Adrenal gland (tissue), 12 donors: ENCODE data around the gene SELENOW. TPM values are rescaled to one million over a fixed set of nuclear protein-coding genes. Genes with fewer than 3 reads are reported as not detected.
A peak's percentile ranks its signal among the peaks of the same experiment; 100 is the strongest.
"Not testable (repeated sequence)": the region's sequence is repeated elsewhere in the genome, so short reads cannot be mapped to it uniquely, and the experiment has no call there.

ENCODE experiments used
- DNase-seq, 7 donors: peaks; one replicate each; pipeline ENCODE4 v3.0.0-alpha.2; 2019 to 2020
- H3K27ac ChIP-seq, 5 donors: fragments of 200-600 bp; sonication (generic) in 4 of 5; 1 replicate in 3 of 5; 2 replicates in 2 of 5; pipeline versions ENCODE4 v1.5.1 to v1.8.0; 2016 to 2020; ENCODE audit warnings: mild to moderate bottlenecking in 1 of 5
- H3K27me3 ChIP-seq: fragments of 200-600 bp; 2 replicates; pipeline ENCODE4 v1.8.0; 2021
- H3K36me3 ChIP-seq, 2 donors: fragments of 200-600 bp; replicated peaks in 1 of 2; 1 replicate in 1 of 2; 2 replicates in 1 of 2; pipeline versions ENCODE4 v1.5.1 to v1.8.0; 2018 to 2022
- H3K4me1 ChIP-seq, 2 donors: fragments of 200-600 bp; replicated peaks in 1 of 2; 1 replicate in 1 of 2; 2 replicates in 1 of 2; pipeline versions ENCODE4 v1.5.1 to v1.8.0; 2018 to 2021
- H3K4me3 ChIP-seq, 4 donors: fragments of 200-600 bp; sonication (generic) in 3 of 4; one replicate each; pipeline ENCODE4 v1.5.1; 2016 to 2018
- H3K9me3 ChIP-seq, 3 donors: fragments of 200-600 bp; sonication (generic) in 1 of 3; replicated peaks in 1 of 3; 1 replicate in 2 of 3; 2 replicates in 1 of 3; pipeline versions ENCODE4 v1.5.1 to v1.8.0; 2016 to 2021
- POLR2A ChIP-seq, 2 donors: fragments of 450-650 bp; IDR thresholded peaks; one replicate each; pipeline ENCODE4 v1.6.1; 2017; ENCODE audit warnings: antibody characterized with exemption in 2 of 2, mild to moderate bottlenecking in 2 of 2, moderate library complexity in 1 of 2
- WGBS, 4 donors: extraction: QIAGEN DNeasy Blood & Tissue Kit in 2 of 4; methylation state at CpG; one replicate each; pipeline versions ENCODE4 v1.1.5 to v1.1.7; 2013 to 2017; 5-methylcytosine and 5-hydroxymethylcytosine counted together
- intact Hi-C, 2 donors: fragments of 100-400 bp; cut with DNase I; formaldehyde crosslinking; loops; one replicate each; pipeline versions ENCODE4 v1.14.1 to v1.15.0; 2022 to 2023
- polyA plus RNA-seq, 3 donors: library from polyadenylated mRNA; stranded (reverse); fragments of 200-250 nt in 2 of 3; fragments of 350-450 nt in 1 of 3; fragmentation: Illumina TruSeq in 1 of 3; extraction: RNeasy Lipid Tissue Mini Kit (QIAGEN cat#74804) in 1 of 3; gene quantifications; one replicate each; pipeline ENCODE4 v1.2.3, GENCODE V29; 2013 to 2014
- total RNA-seq, 9 donors: library from RNA; depleted of rRNA in 4 of 9; stranded (reverse); fragments of >200 nt in 4 of 9; fragments of 120-200 nt in 1 of 9; fragmentation: NEBNext Ultra II Directional in 1 of 9; extraction: Animal tissue kit (Norgen Biotek cat#: 25700) in 1 of 9; gene quantifications; one replicate each; pipeline versions ENCODE4 v1.1.0 to v1.2.4, GENCODE V29; 2013 to 2023
- TF ChIP-seq, protein P1 (sequence below), 6 experiments: fragments of 450-650 bp in 4 of 6; fragments of 200-600 bp in 2 of 6; sonication (generic) in 1 of 6; IDR thresholded peaks; 1 replicate in 5 of 6; 2 replicates in 1 of 6; pipeline versions ENCODE4 v1.5.1 to v1.8.0; 2016 to 2021; ENCODE audit warnings: antibody characterized with exemption in 6 of 6, mild to moderate bottlenecking in 2 of 6, moderate library complexity in 1 of 6
- donor health status: healthy with polysubstance abuse.
- donor health status: Bipolar disorder and iron deficiency.
- donor health status: DM: yes; HTN: yes; CAD: no.
- donor health status: DM: no; HTN: no; CAD: no.
- donor health status: DM: no; HTN: no; CAD: no.
- donor health status: DM: yes; HTN: yes; CAD: no.

SELENOW gene
- total and polyA plus RNA-seq, 12 donors: 102 to 479 (median 168) TPM

DNA sequence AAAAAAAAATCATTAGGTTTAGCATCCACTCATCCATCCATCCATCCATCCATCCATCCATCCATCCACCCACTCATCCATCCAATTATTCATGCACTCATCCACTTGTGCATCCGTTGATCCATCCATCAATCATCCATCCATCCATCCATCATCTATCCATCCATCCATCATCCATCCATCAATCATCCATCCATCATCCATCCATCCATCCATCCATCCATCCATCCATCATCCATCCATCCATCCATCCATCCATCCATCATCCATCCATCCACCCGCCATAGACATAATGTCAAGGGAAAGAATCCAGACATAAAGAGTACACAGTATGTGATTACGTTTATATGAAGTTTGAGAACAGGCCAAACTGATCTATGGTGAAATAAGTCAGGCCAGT is 9.0 kb upstream of the SELENOW start:
- no peak for DNase-seq
- WGBS, 4 donors: 73 to 86% (median 78%) methylated on average over 3 of the region's 3 CpGs
- Histone ChIP-seq H3K27me3 (no peaks in the 10 kb centered on the region), H3K4me1 (no peaks in the 10 kb centered on the region), H3K36me3 (no peaks in the 10 kb centered on the region), H3K9me3 (no peaks in the 10 kb centered on the region), H3K4me3 (no peak overlapping the region), H3K27ac (no peak overlapping the region)
- no peak for TF ChIP-seq POLR2A (IDR thresholded peaks at IDR 0.05)
- TF ChIP-seq, protein P1, sequence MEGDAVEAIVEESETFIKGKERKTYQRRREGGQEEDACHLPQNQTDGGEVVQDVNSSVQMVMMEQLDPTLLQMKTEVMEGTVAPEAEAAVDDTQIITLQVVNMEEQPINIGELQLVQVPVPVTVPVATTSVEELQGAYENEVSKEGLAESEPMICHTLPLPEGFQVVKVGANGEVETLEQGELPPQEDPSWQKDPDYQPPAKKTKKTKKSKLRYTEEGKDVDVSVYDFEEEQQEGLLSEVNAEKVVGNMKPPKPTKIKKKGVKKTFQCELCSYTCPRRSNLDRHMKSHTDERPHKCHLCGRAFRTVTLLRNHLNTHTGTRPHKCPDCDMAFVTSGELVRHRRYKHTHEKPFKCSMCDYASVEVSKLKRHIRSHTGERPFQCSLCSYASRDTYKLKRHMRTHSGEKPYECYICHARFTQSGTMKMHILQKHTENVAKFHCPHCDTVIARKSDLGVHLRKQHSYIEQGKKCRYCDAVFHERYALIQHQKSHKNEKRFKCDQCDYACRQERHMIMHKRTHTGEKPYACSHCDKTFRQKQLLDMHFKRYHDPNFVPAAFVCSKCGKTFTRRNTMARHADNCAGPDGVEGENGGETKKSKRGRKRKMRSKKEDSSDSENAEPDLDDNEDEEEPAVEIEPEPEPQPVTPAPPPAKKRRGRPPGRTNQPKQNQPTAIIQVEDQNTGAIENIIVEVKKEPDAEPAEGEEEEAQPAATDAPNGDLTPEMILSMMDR (IDR thresholded peaks at IDR 0.05): no peak
- intact Hi-C loops: no loop called here

DNA sequence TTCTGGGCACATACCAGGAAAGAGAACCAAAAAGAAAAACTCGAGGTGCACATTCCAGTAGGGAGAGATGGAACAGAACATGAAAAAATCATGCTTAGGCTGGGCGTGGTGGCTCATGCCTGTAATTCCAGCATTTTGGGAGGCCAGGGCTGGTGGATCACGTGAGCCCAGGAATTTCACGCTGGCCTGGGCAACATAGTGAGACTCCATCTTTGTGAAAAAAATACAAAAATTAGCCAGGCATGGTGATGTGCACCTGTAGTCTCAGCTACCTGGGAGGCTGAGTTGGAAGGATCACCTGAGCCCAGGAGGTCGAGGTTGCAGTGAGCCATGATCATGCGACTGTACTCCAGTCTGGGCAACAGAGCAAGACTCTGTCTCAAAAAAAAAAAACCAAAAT is 7.2 kb upstream of the SELENOW start:
- intact Hi-C loops, H3K36me3 ChIP-seq, H3K27me3 ChIP-seq, H3K9me3 ChIP-seq, H3K4me3 ChIP-seq, H3K27ac ChIP-seq, DNase-seq, H3K4me1 ChIP-seq: not testable (repeated sequence)
- WGBS, 4 donors: 78 to 82% (median 80%) methylated on average over 6 of the region's 6 CpGs

DNA sequence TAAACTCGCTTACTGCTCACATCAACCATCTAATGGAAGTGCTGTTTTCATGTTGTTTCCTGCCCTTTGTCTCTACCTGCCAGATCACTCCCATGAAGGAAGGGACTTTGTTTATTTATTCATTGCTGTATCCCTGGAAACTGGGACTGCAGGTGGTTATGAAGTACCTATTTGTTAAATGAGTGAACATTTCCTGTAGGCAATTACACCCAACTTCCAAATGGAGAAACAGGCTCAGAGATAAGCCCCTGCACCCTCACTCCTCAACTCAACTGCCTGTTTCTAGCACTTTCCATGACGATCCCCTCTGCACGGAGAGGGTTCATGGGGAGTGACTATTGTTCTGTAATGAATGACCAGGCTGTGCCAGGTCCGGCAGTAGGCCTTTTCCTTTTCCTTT is 1.9 kb upstream of the SELENOW start:
- H3K27me3 ChIP-seq: no peaks in the 10 kb centered on the region
- H3K27ac ChIP-seq: no peak overlapping the region
- no peak overlapping the region for H3K4me3 ChIP-seq
- intact Hi-C loops: no loop called here
- TF ChIP-seq, protein P1 (IDR thresholded peaks at IDR 0.05): no peak
- no peak for DNase-seq
- H3K9me3 ChIP-seq: no peaks in the 10 kb centered on the region
- peaks cover 0 to 24% of the 10 kb centered on the region in 2 donors for H3K4me1 ChIP-seq
- 72 to 85% (median 79%) methylated on average over 4 of the region's 4 CpGs for WGBS, 4 donors
- no peaks in the 10 kb centered on the region for H3K36me3 ChIP-seq

DNA sequence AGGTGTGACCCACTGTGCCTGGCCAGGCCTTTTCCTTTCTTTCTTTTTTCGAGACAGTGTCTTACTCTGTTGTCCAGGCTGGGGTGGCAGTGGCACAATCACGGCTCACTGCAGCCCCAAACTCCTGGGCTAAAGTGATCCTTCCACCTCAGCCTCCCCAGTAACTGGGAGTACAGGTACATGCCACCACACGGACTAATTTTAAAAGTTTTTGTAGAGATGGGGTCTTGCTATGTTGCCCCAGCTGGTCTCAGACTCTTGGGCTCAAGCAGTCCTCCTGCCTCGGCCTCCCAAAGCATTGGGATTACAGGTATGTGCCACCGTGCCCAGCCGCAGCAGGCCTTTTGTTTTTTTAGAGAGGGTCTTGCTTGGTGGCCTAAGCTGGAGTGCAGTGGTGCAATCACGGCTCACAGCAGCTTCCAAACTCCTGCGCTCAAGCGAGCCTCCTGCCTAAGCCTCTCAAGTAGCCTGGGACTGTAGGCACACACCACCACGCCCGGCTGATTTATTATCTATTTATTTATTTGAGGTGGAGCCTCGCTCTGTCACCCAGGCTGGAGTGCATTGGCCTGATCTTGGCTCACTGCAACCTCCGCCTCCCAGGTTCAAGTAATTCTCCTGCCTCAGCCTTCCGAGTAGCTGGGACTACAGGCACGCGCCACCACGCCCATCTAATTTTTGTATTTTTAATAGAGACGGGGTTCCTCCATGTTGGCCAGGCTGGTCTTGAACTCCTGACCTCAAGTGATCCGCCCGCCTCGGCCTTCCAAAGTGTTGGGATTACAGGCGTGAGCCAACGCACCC is 1.1 kb upstream of the SELENOW start:
- Histone ChIP-seq H3K4me1 (peaks cover 0 to 24% of the 10 kb centered on the region in 2 donors), H3K27ac (peak overlapping the region in 2 of 5 donors; percentile 94 to 95), H3K4me3 (peak overlapping the region in 2 of 4 donors; percentile 70 to 85)
- DNase-seq, H3K27me3 ChIP-seq, H3K36me3 ChIP-seq, H3K9me3 ChIP-seq, intact Hi-C loops: not testable (repeated sequence)
- WGBS, 4 donors: 64 to 77% (median 70%) methylated on average over 18 to 23 of the region's 23 CpGs

DNA sequence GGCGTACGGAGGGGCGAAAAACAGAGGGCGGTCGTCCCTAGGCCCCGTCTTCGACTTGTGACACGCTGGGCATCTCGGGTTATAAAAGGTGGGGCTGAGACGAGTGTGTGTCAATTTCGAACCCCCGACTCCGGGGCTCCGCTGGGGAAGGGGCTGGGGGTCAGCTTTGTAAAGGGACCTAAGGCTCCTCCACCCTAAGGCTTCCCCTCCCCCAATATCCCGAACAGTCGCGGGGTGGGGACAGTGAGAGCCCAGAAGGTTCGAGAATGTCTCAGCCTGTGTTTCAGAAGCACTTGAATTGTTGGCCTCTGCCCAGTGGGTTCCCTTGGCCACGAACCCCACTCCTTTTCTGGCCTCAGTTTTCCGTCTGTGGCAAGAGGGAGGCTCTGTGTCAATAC is 450 bp downstream of the SELENOW start:
- Histone ChIP-seq H3K27me3 (no peaks in the 10 kb centered on the region), H3K36me3 (peaks cover 0 to 7% of the 10 kb centered on the region in 2 donors), H3K27ac (peak overlapping the region in 4 of 5 donors; percentile 55 to 95 (median 91)), H3K4me3 (peak overlapping the region in 3 of 4 donors; percentile 70 to 85 (median 73)), H3K4me1 (peaks cover 0 to 24% of the 10 kb centered on the region in 2 donors), H3K9me3 (no peaks in the 10 kb centered on the region)
- DNase-seq: peak in 2 of 7 donors; percentile 45 to 57
- WGBS, 4 donors: 1 to 2% (median 1%) methylated on average over 7 to 20 of the region's 20 CpGs
- intact Hi-C loops: no loop called here
- no peak for TF ChIP-seq POLR2A (IDR thresholded peaks at IDR 0.05)
- TF ChIP-seq, protein P1 (IDR thresholded peaks at IDR 0.05): no peak
